Measurements from ENCODE around the gene RPA3. TPM values are rescaled to one million over a fixed set of nuclear protein-coding genes. Genes with fewer than 3 reads are reported as not detected.

The RPA3 gene
- total RNA-seq, 4 donors from 2014 or later: 10.6 to 21.0 (median 14.1) TPM

DNA sequence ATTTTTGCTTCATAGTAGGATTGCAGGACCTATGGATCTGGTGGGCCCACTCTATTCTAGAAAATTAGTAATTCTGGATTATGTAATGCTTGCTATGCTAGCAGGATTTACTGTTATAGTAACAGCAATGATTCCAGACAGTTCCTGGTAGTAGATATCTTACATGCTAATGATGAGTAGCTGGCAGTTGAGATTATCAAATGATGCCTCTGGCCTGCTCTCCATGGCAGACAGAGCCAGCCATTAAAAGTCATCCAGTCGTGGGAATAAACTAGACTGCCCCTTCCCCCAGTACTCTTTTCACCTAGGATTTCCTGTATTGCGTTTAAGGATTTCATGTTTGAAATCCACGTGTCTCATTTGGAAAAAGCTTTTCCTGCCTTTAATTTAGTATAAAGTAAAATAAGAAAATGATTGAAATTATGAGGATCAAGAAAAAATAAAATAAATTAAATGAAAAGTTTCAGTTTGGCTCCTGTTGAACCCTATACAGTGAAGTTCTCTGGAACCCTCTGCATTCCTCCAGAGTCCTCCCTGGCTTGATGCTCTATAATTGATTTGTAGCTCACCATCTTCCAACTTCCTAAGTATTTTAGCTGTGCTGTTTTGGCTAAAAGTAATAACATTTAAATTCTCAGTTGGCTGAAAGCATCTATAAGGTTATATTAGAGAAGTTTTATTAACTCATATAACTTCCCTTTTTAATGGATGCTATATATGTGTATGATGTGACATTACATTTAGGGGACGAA is 63.3 kb downstream of the RPA3 start:
- H3K27ac ChIP-seq: no peak overlapping the region
- H3K4me1 ChIP-seq: peaks cover 0 to 9% (median 0%) of the 10 kb centered on the region in 3 donors
- H3K4me3 ChIP-seq: no peak overlapping the region
- no peaks in the 10 kb centered on the region for H3K9me3 ChIP-seq
- TF ChIP-seq EP300 (IDR thresholded peaks at IDR 0.05): no peak
- TF ChIP-seq POLR2A (IDR thresholded peaks at IDR 0.05): no peak
- TF ChIP-seq POLR2AphosphoS5 (IDR thresholded peaks at IDR 0.05): no peak
- TF ChIP-seq, protein P1, sequence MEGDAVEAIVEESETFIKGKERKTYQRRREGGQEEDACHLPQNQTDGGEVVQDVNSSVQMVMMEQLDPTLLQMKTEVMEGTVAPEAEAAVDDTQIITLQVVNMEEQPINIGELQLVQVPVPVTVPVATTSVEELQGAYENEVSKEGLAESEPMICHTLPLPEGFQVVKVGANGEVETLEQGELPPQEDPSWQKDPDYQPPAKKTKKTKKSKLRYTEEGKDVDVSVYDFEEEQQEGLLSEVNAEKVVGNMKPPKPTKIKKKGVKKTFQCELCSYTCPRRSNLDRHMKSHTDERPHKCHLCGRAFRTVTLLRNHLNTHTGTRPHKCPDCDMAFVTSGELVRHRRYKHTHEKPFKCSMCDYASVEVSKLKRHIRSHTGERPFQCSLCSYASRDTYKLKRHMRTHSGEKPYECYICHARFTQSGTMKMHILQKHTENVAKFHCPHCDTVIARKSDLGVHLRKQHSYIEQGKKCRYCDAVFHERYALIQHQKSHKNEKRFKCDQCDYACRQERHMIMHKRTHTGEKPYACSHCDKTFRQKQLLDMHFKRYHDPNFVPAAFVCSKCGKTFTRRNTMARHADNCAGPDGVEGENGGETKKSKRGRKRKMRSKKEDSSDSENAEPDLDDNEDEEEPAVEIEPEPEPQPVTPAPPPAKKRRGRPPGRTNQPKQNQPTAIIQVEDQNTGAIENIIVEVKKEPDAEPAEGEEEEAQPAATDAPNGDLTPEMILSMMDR (IDR thresholded peaks at IDR 0.05): no peak
- no peaks in the 10 kb centered on the region for H3K27me3 ChIP-seq
- 44 to 81% methylated on average over 3 to 4 of the region's 4 CpGs for WGBS, 2 donors (ENCODE audit: low coverage in 1 of 2)
- no peaks in the 10 kb centered on the region for H3K36me3 ChIP-seq
- ATAC-seq: no peak

DNA sequence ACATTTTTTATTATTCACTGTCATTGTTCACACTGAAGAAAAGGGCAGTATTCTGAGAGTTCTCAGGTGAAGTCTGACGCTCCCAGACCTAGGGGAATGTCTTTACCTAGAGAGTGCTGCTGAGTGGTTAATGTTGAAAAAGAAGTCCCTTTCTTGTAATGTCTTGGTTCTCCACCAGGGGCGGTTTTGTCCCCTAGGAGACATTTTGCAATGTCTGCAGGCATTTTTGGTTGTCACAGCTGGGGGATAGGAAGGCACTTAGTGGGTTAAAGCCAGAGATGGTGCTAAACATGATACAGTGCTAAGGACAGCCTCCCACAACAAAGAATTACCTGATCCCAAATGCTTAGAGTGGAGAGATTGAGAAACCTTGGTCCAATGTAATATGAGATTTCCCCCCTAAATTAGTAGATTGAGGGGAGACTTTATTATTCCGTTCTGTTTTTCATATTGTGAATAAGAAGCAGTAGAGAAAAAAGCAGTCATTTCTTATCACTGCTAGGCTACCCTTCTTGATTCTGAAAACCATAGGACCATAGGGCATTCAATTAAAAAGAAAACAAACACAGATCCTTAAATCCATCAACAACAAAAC is 64.7 kb downstream of the RPA3 start:
- no peak overlapping the region for H3K27ac ChIP-seq
- no peaks in the 10 kb centered on the region for H3K36me3 ChIP-seq
- 63 to 86% methylated on average over 2 to 3 of the region's 3 CpGs for WGBS, 2 donors (ENCODE audit: low coverage in 1 of 2)
- TF ChIP-seq POLR2AphosphoS5 (IDR thresholded peaks at IDR 0.05) (no peak), POLR2A (IDR thresholded peaks at IDR 0.05) (no peak), EP300 (IDR thresholded peaks at IDR 0.05) (no peak)
- TF ChIP-seq, protein P1 (IDR thresholded peaks at IDR 0.05): peak in 2 of 4 experiments; percentile 11 to 34
- H3K27me3 ChIP-seq: no peaks in the 10 kb centered on the region
- no peaks in the 10 kb centered on the region for H3K9me3 ChIP-seq
- H3K4me1 ChIP-seq: peaks cover 0 to 9% (median 0%) of the 10 kb centered on the region in 3 donors
- no peak for ATAC-seq
- H3K4me3 ChIP-seq: no peak overlapping the region

DNA sequence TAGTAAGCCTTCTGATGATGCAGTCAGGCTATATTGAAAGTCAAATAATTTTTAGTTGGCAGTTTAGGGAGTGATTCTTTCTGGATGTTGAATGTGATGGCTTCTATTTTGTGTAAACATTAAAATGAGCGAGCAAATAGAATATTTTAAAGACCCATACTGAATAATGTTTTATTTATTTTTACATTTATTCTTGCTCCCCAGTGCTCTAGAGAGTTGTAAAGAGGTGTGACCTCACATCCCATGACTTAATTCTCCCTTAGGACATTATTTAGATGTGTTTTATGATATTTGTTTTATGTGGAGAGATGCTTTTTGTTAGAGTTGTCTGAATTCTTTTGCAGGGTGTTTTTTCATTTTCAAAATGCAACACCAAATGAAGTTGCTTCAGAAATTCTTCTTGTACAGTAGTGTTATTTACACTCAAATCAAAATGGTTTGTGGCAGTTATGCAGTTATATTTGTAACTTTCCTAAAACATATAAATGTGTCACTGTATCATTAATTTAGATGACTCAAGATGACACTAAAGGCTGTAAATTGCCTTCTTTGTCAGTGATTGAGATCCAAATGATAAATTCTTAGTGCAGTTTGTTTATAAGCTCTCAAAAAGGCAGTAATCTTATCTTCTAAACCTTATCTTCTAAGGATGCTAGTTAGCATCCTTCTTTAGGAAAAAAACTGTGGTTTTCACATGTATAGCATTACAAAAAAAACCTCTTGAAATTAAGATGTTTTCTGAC is 65.4 kb downstream of the RPA3 start:
- no peaks in the 10 kb centered on the region for H3K36me3 ChIP-seq
- peaks cover 0 to 9% (median 0%) of the 10 kb centered on the region in 3 donors for H3K4me1 ChIP-seq
- H3K27ac ChIP-seq: no peak overlapping the region
- ATAC-seq: no peak
- WGBS, 2 donors (ENCODE audit: low coverage in 1 of 2): 56 to 88% methylated on average over 1 of the region's 1 CpG
- no peaks in the 10 kb centered on the region for H3K27me3 ChIP-seq
- H3K4me3 ChIP-seq: no peak overlapping the region
- TF ChIP-seq POLR2A (IDR thresholded peaks at IDR 0.05) (no peak), EP300 (IDR thresholded peaks at IDR 0.05) (no peak)
- TF ChIP-seq, protein P1 (IDR thresholded peaks at IDR 0.05): no peak
- no peaks in the 10 kb centered on the region for H3K9me3 ChIP-seq

DNA sequence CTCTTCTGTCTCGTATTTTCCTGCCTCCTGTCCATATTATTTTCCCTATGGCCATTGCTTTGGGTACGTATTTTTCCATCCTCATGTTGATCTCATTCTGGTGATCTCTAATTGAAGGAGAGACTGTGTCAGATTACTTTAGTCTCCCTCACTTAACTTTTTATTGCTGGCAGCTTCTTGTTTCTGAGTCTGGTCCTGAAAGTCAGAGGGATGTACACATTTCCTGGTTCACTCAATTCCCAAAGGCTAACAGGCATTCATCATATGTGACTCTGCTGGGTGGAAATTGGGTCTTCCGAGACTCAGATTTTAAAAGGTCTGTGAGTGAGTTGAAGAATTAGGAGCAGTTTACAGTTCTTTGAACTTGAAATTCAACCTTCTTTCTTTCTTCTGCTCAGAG is 66.9 kb downstream of the RPA3 start:
- TF ChIP-seq POLR2AphosphoS5 (IDR thresholded peaks at IDR 0.05) (no peak), POLR2A (IDR thresholded peaks at IDR 0.05) (no peak)
- TF ChIP-seq, protein P1 (IDR thresholded peaks at IDR 0.05): no peak
- Histone ChIP-seq H3K4me1 (peaks cover 0 to 9% (median 0%) of the 10 kb centered on the region in 3 donors), H3K27ac (no peak overlapping the region), H3K36me3 (no peaks in the 10 kb centered on the region), H3K9me3 (no peaks in the 10 kb centered on the region), H3K4me3 (no peak overlapping the region), H3K27me3 (no peaks in the 10 kb centered on the region)
- ATAC-seq: no peak
- 42 to 54% methylated on average over 2 to 3 of the region's 3 CpGs for WGBS, 2 donors (ENCODE audit: low coverage in 1 of 2)

Measured in gastroesophageal sphincter (tissue), 4 donors.